ENCODE results near the gene AIDA. TPM values are rescaled to one million over a fixed set of nuclear protein-coding genes. Genes with fewer than 3 reads are reported as not detected.

AIDA gene
- total and polyA plus RNA-seq, 2 donors (not counting 1 experiment from before 2014, with no cell fraction given): 41.7 to 77.7 TPM

GRCh38 chr1:222709700-222710153 lies 2.6 kb downstream of the AIDA start:
- Mint-ChIP-seq H3K4me1 (peaks cover 61% of the 10 kb centered on the region), H3K27ac (peak overlapping the region; percentile 66), H3K27me3 (no peaks in the 10 kb centered on the region), H3K9me3 (ENCODE audit: insufficient read depth) (no peaks in the 10 kb centered on the region), H3K4me3 (peak overlapping the region; percentile 97)
- no peaks in the 10 kb centered on the region for H3K27me3 ChIP-seq (replicated peaks in 1 of 4; ENCODE audit: control extremely low read depth in 1 of 4, control insufficient read depth in 3 of 4, insufficient read depth in 4 of 4, low read length in 3 of 4)
- H3K4me1 ChIP-seq (ENCODE audit: control insufficient read depth in 2 of 2, insufficient read depth in 2 of 2, low read length in 2 of 2): peaks cover 38 to 40% of the 10 kb centered on the region in 2 donors
- ChIA-PET CTCF (interaction anchor here (1.1 to 2.4 kb wide), 2 partner anchors 27 to 380 kb away, joined by 4 to 8 read pairs; partner anchors contain the start of gene FAM177B), POLR2A (no interaction called here)
- no peak overlapping the region for H3K9ac ChIP-seq (ENCODE audit: low read length)
- H3K9me3 ChIP-seq (ENCODE audit: control extremely low read depth in 1 of 3, control insufficient read depth in 2 of 3, insufficient read depth in 1 of 3, low read length in 2 of 3): peaks cover 0 to 3% (median 0%) of the 10 kb centered on the region in 3 donors
- H3K4me3 ChIP-seq (ENCODE audit: control extremely low read depth in 1 of 5, extremely low read depth in 1 of 5, insufficient read depth in 1 of 5, low read depth in 2 of 5, low read length in 4 of 5): no peak overlapping the region
- peaks cover 78% of the 10 kb centered on the region for H3K79me2 ChIP-seq (ENCODE audit: control insufficient read depth, insufficient read depth, low read length)
- TF ChIP-seq CTCF (IDR thresholded peaks at IDR 0.05) (no peak), EZH2 (IDR thresholded peaks at IDR 0.05; ENCODE audit: borderline replicate concordance, insufficient read depth, low read depth, low read length, poor library complexity, severe bottlenecking) (no peak)
- H4K20me1 ChIP-seq (ENCODE audit: control insufficient read depth, insufficient read depth, low read length, poor library complexity, severe bottlenecking): peaks cover 55% of the 10 kb centered on the region
- 96% methylated on average over 4 of the region's 5 CpGs for WGBS (ENCODE audit: insufficient coverage)
- intact Hi-C loops (cut with micrococcal nuclease): loop anchor here (5.0 kb wide), 2 partner anchors 32 to 967 kb away; partner anchors contain the start of gene DUSP10
- H3K27ac ChIP-seq (ENCODE audit: low read length in 2 of 2): peak overlapping the region in 1 of 2 donors; percentile 35
- no peak overlapping the region for H2AFZ ChIP-seq (ENCODE audit: insufficient read depth, low read depth, low read length, poor library complexity, severe bottlenecking)
- H3K36me3 ChIP-seq (replicated peaks in 1 of 2; ENCODE audit: control extremely low read depth in 1 of 2, control insufficient read depth in 1 of 2, extremely low read depth in 1 of 2, insufficient read depth in 2 of 2, low read length in 1 of 2): peaks cover 2 to 28% of the 10 kb centered on the region in 2 experiments
- DNase-seq: no peak
- no peak for ATAC-seq (ENCODE audit: low read depth)
- H3K4me2 ChIP-seq (replicated peaks; ENCODE audit: low read depth, low read length, poor library complexity, severe bottlenecking): peak overlapping the region; percentile 73

GRCh38 chr1:222706815-222707214 lies 5.5 kb downstream of the AIDA start:
- ATAC-seq (ENCODE audit: low read depth): no peak
- TF ChIP-seq CTCF (IDR thresholded peaks at IDR 0.05) (peak; percentile 47), EZH2 (IDR thresholded peaks at IDR 0.05; ENCODE audit: borderline replicate concordance, insufficient read depth, low read depth, low read length, poor library complexity, severe bottlenecking) (no peak)
- Mint-ChIP-seq H3K4me1 (peaks cover 67% of the 10 kb centered on the region), H3K27ac (no peak overlapping the region), H3K27me3 (no peaks in the 10 kb centered on the region), H3K4me3 (no peak overlapping the region), H3K9me3 (ENCODE audit: insufficient read depth) (peaks cover 3% of the 10 kb centered on the region)
- H3K9ac ChIP-seq (ENCODE audit: low read length): no peak overlapping the region
- H3K4me2 ChIP-seq (replicated peaks; ENCODE audit: low read depth, low read length, poor library complexity, severe bottlenecking): no peak overlapping the region
- peaks cover 98% of the 10 kb centered on the region for H3K79me2 ChIP-seq (ENCODE audit: control insufficient read depth, insufficient read depth, low read length)
- DNase-seq: no peak
- H3K9me3 ChIP-seq (ENCODE audit: control extremely low read depth in 1 of 3, control insufficient read depth in 2 of 3, insufficient read depth in 1 of 3, low read length in 2 of 3): peaks cover 3 to 6% (median 4%) of the 10 kb centered on the region in 3 donors
- H3K27me3 ChIP-seq (replicated peaks in 1 of 4; ENCODE audit: control extremely low read depth in 1 of 4, control insufficient read depth in 3 of 4, insufficient read depth in 4 of 4, low read length in 3 of 4): no peaks in the 10 kb centered on the region
- no peak overlapping the region for H2AFZ ChIP-seq (ENCODE audit: insufficient read depth, low read depth, low read length, poor library complexity, severe bottlenecking)
- no peak overlapping the region for H3K4me3 ChIP-seq (ENCODE audit: control extremely low read depth in 1 of 5, extremely low read depth in 1 of 5, insufficient read depth in 1 of 5, low read depth in 2 of 5, low read length in 4 of 5)
- peaks cover 26 to 39% of the 10 kb centered on the region in 2 donors for H3K4me1 ChIP-seq (ENCODE audit: control insufficient read depth in 2 of 2, insufficient read depth in 2 of 2, low read length in 2 of 2)
- no peak overlapping the region for H3K27ac ChIP-seq (ENCODE audit: low read length in 2 of 2)
- CTCF ChIA-PET: interaction anchor here (1.0 kb wide), 1 partner anchor 10 kb away, joined by 3 read pairs; no protein-coding TSS in a partner anchor
- H4K20me1 ChIP-seq (ENCODE audit: control insufficient read depth, insufficient read depth, low read length, poor library complexity, severe bottlenecking): peaks cover 82% of the 10 kb centered on the region
- peaks cover 10 to 54% of the 10 kb centered on the region in 2 experiments for H3K36me3 ChIP-seq (replicated peaks in 1 of 2; ENCODE audit: control extremely low read depth in 1 of 2, control insufficient read depth in 1 of 2, extremely low read depth in 1 of 2, insufficient read depth in 2 of 2, low read length in 1 of 2)
- no CpG with 5 or more reads among the region's 4 CpGs for WGBS (ENCODE audit: insufficient coverage)
- POLR2A ChIA-PET: no interaction called here
- intact Hi-C loops (cut with micrococcal nuclease): no loop called here
